Pancreas (tissue), 8 donors: Measurements from ENCODE around the gene LPCAT1. TPM values are rescaled to one million over a fixed set of nuclear protein-coding genes. Genes with fewer than 3 reads are reported as not detected.

Experiments used
- microRNA-seq, 2 donors: library from miRNA; unstranded; fragments of <30 nt; microRNA quantifications; one replicate each; pipeline versions ENCODE4 to v1.1.0, GENCODE V29; 2019 to 2020
- polyA plus RNA-seq, 2 donors: library from polyadenylated mRNA; stranded (reverse); fragments of 200-250 nt; gene quantifications; one replicate each; pipeline ENCODE4 v1.2.3, GENCODE V29; 2013
- total RNA-seq, 6 donors: library from RNA; stranded (reverse); fragmentation: NEBNext Ultra II Directional in 4 of 6; extraction: Animal tissue kit (Norgen Biotek cat#: 25700) in 4 of 6; gene quantifications; one replicate each; pipeline versions ENCODE4 v1.2.1 to v1.2.4, GENCODE V29; 2021 to 2023
- donor health status: healthy with polysubstance abuse.
- donor health status: DM: no; HTN: no; CAD: no; lungs with moderate emphysema.
- donor health status: DM: no; HTN: no; CAD: no.
- donor health status: Bipolar disorder and iron deficiency.
- donor health status: DM: yes; HTN: yes; CAD: no.
- donor health status: DM: no; HTN: no; CAD: no.
- donor health status: DM: no; HTN: no; CAD: no.
- donor health status: DM: yes; HTN: yes; CAD: no.

Gene LPCAT1
- total and polyA plus RNA-seq, 8 donors, result 6.5 to 26.1 (median 13.8) TPM

Small RNAs within 50 kb of the gene (microRNA-seq; reads per million reads assigned to microRNA genes)
- 0 reads per million in 2 donors for gene MIR6075

Other genes with a start within 250 kb of the LPCAT1 start
- under 1 TPM in 3 of 6 donors, not detected in 3; 0.06 to 0.28 (median 0.25) TPM for gene TERT, start 228.9 kb downstream of the LPCAT1 start, total RNA-seq
- gene TERT, start 228.9 kb downstream of the LPCAT1 start, polyA plus RNA-seq, result not detected
- 10 to 100 TPM; 40.4 to 63.0 (median 53.2) TPM for gene CLPTM1L, start 178.9 kb downstream of the LPCAT1 start, total RNA-seq
- gene CLPTM1L, start 178.9 kb downstream of the LPCAT1 start, polyA plus RNA-seq, result 10 to 100 TPM; 39.5 to 60.0 TPM
- gene SLC6A3, start 78.5 kb downstream of the LPCAT1 start, total RNA-seq, result not detected
- not detected for gene SLC6A3, start 78.5 kb downstream of the LPCAT1 start, polyA plus RNA-seq